DOHH2 (cell line): ENCODE results near the gene NUDT14.

Source experiments
- H3F3A ChIP-seq: fragments of 200-600 bp; sonication (generic), shearing (Covaris generic); 2 replicates; pipeline ENCODE4 v1.6.0; 2016; ENCODE audit warnings: antibody characterized with exemption, mild to moderate bottlenecking; ENCODE audit not compliant: control insufficient read depth, insufficient read depth
- H3K27ac ChIP-seq: fragments of 200-600 bp; sonication (generic); 2 replicates; pipeline ENCODE4 v1.5.1; 2014; ENCODE audit warnings: low read depth, mild to moderate bottlenecking, low read length, moderate library complexity
- H3K27me3 ChIP-seq: fragments of 200-600 bp; sonication (generic); 2 replicates; pipeline ENCODE4 v1.6.1; 2014; ENCODE audit warnings: mild to moderate bottlenecking, low read length, mixed read lengths; ENCODE audit not compliant: control insufficient read depth
- H3K36me3 ChIP-seq: fragments of 200-600 bp; sonication (generic); 2 replicates; pipeline ENCODE4 v1.6.1; 2014; ENCODE audit warnings: mild to moderate bottlenecking, low read length, moderate library complexity, mixed read lengths; ENCODE audit not compliant: control insufficient read depth
- H3K4me1 ChIP-seq: fragments of 200-600 bp; sonication (generic); 2 replicates; pipeline ENCODE4 v1.6.1; 2014; ENCODE audit warnings: mild to moderate bottlenecking, low read length, mixed read lengths; ENCODE audit not compliant: control insufficient read depth
- H3K4me2 ChIP-seq: fragments of 200-600 bp; sonication (generic); 2 replicates; pipeline ENCODE4 v1.6.0; 2014; ENCODE audit warnings: mild to moderate bottlenecking, low read length, moderate library complexity
- H3K4me3 ChIP-seq: fragments of 200-600 bp; sonication (generic); 2 replicates; pipeline ENCODE4 v1.5.1; 2014; ENCODE audit warnings: mild to moderate bottlenecking, low read length, mixed read lengths
- H3K79me2 ChIP-seq: fragments of 200-600 bp; sonication (generic); 2 replicates; pipeline ENCODE4 v1.6.1; 2014; ENCODE audit warnings: mild to moderate bottlenecking, low read length, mixed read lengths; ENCODE audit not compliant: control insufficient read depth
- H3K9me2 ChIP-seq: fragments of 200-600 bp; sonication (generic); replicated peaks from 2 replicates; pipeline ENCODE4 v1.6.1; 2014; ENCODE audit warnings: mild to moderate bottlenecking, low read length, mixed read lengths; ENCODE audit not compliant: control insufficient read depth
- H3K9me3 ChIP-seq: fragments of 200-600 bp; sonication (generic); 2 replicates; pipeline ENCODE4 v1.6.1; 2014; ENCODE audit warnings: antibody characterized with exemption, low read length, mixed read lengths; ENCODE audit not compliant: control insufficient read depth, insufficient read depth
- H4K20me1 ChIP-seq: fragments of 200-600 bp; sonication (generic); 2 replicates; pipeline ENCODE4 v1.6.0; 2014; ENCODE audit warnings: low read depth, mild to moderate bottlenecking, antibody characterized with exemption, low read length, moderate library complexity; ENCODE audit not compliant: control insufficient read depth, insufficient read depth
- EZH2phosphoT487 ChIP-seq: fragments of 200-600 bp; sonication (generic); IDR thresholded peaks from 2 replicates; pipeline ENCODE4 v1.6.1; 2017; ENCODE audit warnings: borderline replicate concordance, mild to moderate bottlenecking, antibody characterized with exemption, low read length, moderate library complexity, mixed read lengths
- TF ChIP-seq, protein P1 (sequence below): fragments of 200-600 bp; sonication (generic); IDR thresholded peaks from one replicate; pipeline ENCODE4 v1.5.1; 2014; ENCODE audit warnings: antibody characterized with exemption, mild to moderate bottlenecking, low read depth, low read length; ENCODE audit not compliant: poor library complexity, severe bottlenecking

The NUDT14 gene

GRCh38 chr14:105141486-105142281 lies 39.4 kb downstream of the NUDT14 start:
- no peaks in the 10 kb centered on the region for H3K4me1 ChIP-seq
- no peaks in the 10 kb centered on the region for H3K27me3 ChIP-seq
- H3K4me3 ChIP-seq = no peak overlapping the region
- no peaks in the 10 kb centered on the region for H4K20me1 ChIP-seq
- H3K9me3 ChIP-seq = peaks cover 16% of the 10 kb centered on the region; the same call in 1 of the 2 replicates
- H3K79me2 ChIP-seq = no peaks in the 10 kb centered on the region
- no peak for TF ChIP-seq EZH2phosphoT487
- TF ChIP-seq, protein P1, sequence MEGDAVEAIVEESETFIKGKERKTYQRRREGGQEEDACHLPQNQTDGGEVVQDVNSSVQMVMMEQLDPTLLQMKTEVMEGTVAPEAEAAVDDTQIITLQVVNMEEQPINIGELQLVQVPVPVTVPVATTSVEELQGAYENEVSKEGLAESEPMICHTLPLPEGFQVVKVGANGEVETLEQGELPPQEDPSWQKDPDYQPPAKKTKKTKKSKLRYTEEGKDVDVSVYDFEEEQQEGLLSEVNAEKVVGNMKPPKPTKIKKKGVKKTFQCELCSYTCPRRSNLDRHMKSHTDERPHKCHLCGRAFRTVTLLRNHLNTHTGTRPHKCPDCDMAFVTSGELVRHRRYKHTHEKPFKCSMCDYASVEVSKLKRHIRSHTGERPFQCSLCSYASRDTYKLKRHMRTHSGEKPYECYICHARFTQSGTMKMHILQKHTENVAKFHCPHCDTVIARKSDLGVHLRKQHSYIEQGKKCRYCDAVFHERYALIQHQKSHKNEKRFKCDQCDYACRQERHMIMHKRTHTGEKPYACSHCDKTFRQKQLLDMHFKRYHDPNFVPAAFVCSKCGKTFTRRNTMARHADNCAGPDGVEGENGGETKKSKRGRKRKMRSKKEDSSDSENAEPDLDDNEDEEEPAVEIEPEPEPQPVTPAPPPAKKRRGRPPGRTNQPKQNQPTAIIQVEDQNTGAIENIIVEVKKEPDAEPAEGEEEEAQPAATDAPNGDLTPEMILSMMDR = no peak
- H3K27ac ChIP-seq = no peak overlapping the region
- no peak overlapping the region for H3K4me2 ChIP-seq
- no peaks in the 10 kb centered on the region for H3F3A ChIP-seq
- H3K36me3 ChIP-seq = no peaks in the 10 kb centered on the region
- no peaks in the 10 kb centered on the region for H3K9me2 ChIP-seq

- no peaks in the 10 kb centered on the region for H3K27me3 ChIP-seq
- no peaks in the 10 kb centered on the region for H4K20me1 ChIP-seq
- no peaks in the 10 kb centered on the region for H3K4me1 ChIP-seq
- peaks cover 16% of the 10 kb centered on the region; the same call in 1 of the 2 replicates for H3K9me3 ChIP-seq
- H3K9me2 ChIP-seq = no peaks in the 10 kb centered on the region
- no peaks in the 10 kb centered on the region for H3K36me3 ChIP-seq
- H3K4me2 ChIP-seq = no peak overlapping the region
- TF ChIP-seq, protein P1 = no peak
- TF ChIP-seq EZH2phosphoT487 = no peak
- no peaks in the 10 kb centered on the region for H3F3A ChIP-seq
- H3K79me2 ChIP-seq = no peaks in the 10 kb centered on the region
- H3K27ac ChIP-seq = no peak overlapping the region
- H3K4me3 ChIP-seq = no peak overlapping the region
Observed at GRCh38 chr14:105141026-105141425, 40.1 kb downstream of the NUDT14 start.

GRCh38 chr14:105140581-105140980 lies 40.5 kb downstream of the NUDT14 start:
- no peaks in the 10 kb centered on the region for H3K27me3 ChIP-seq
- no peaks in the 10 kb centered on the region for H3K79me2 ChIP-seq
- no peak overlapping the region for H3K27ac ChIP-seq
- H3K36me3 ChIP-seq = no peaks in the 10 kb centered on the region
- TF ChIP-seq, protein P1 = no peak
- no peak for TF ChIP-seq EZH2phosphoT487
- H3K9me3 ChIP-seq = peaks cover 16% of the 10 kb centered on the region; the same call in 1 of the 2 replicates
- H3F3A ChIP-seq = no peaks in the 10 kb centered on the region
- H3K4me1 ChIP-seq = no peaks in the 10 kb centered on the region
- no peak overlapping the region for H3K4me3 ChIP-seq
- H3K4me2 ChIP-seq = no peak overlapping the region
- H3K9me2 ChIP-seq = no peaks in the 10 kb centered on the region
- H4K20me1 ChIP-seq = no peaks in the 10 kb centered on the region
